Right atrium auricular region (tissue), 2 donors: Measurements from ENCODE around the gene ANKRD39. TPM values are rescaled to one million over a fixed set of nuclear protein-coding genes. Genes with fewer than 3 reads are reported as not detected.
A peak's percentile ranks its signal among the peaks of the same experiment; 100 is the strongest.

Experiments
- DNase-seq: peaks from one replicate; pipeline ENCODE4 v3.0.0-alpha.2; 2019; ENCODE audit warnings: low spot score
- H3K27ac ChIP-seq, 2 donors: fragments of 200-600 bp; sonication (generic); 1 replicate in 1 of 2; 2 replicates in 1 of 2; pipeline ENCODE4 v1.5.1; 2016 to 2019
- H3K27me3 ChIP-seq, 2 donors: fragments of 200-600 bp; sonication (generic); one replicate each; pipeline versions ENCODE4 v1.5.1 to v1.6.0; 2017 to 2019
- H3K36me3 ChIP-seq: fragments of 200-600 bp; sonication (generic); one replicate; pipeline ENCODE4 v1.5.1; 2016
- H3K4me1 ChIP-seq, 2 donors: fragments of 200-600 bp; sonication (generic); one replicate each; pipeline versions ENCODE4 v1.5.1 to v1.6.0; 2017 to 2019
- H3K4me3 ChIP-seq, 2 donors: fragments of 200-600 bp; sonication (generic); 1 replicate in 1 of 2; 2 replicates in 1 of 2; pipeline ENCODE4 v1.5.1; 2017 to 2019; ENCODE audit warnings: mild to moderate bottlenecking in 1 of 2, moderate library complexity in 1 of 2
- H3K9me3 ChIP-seq, 2 donors: fragments of 200-600 bp; sonication (generic); one replicate each; pipeline ENCODE4 v1.5.1; 2019
- CTCF ChIP-seq, 2 donors: fragments of 200-600 bp; sonication (generic); IDR thresholded peaks; one replicate each; pipeline ENCODE4 v1.5.1; 2019; ENCODE audit warnings: antibody characterized with exemption in 2 of 2
- total RNA-seq, 2 donors: library from RNA; depleted of rRNA; stranded (reverse); fragments of >200 nt; gene quantifications; one replicate each; pipeline ENCODE4 v1.1.0, GENCODE V29; 2016

The ANKRD39 gene
- total RNA-seq, 2 donors from 2014 or later = 8.7 to 12.2 TPM

DNA sequence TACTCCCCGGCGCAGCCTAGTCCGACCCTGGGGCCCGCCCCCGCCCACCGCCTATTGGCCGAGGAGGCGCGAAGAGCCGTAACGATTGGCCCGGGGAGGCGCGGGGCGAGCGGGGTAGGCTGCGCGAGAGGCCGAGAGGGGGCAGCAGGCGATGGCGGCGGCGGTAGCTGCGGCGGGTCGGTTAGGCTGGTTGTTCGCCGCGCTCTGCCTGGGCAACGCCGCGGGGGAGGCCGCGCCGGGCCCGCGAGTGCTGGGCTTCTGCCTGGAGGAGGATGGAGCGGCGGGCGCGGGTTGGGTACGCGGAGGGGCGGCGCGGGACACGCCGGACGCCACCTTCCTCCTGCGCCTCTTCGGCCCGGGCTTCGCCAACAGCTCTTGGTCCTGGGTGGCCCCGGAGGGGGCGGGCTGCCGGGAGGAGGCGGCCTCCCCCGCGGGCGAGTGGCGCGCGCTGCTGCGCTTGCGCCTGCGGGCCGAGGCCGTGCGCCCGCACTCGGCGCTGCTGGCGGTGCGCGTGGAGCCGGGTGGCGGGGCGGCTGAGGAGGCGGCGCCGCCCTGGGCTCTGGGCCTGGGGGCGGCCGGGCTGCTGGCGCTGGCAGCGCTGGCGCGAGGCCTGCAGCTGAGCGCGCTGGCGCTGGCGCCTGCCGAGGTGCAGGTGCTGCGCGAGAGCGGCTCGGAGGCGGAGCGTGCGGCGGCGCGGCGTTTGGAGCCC lies 41.5 kb downstream of the ANKRD39 start, which contains the start of gene CNNM3:
Gene CNNM3, plus strand, starts transcription at position 142 of the 709 bp plus-strand sequence. Its CDS starts 10 bp downstream, at position 152.
- no peaks in the 10 kb centered on the region for H3K27me3 ChIP-seq
- peak within 1 kb of the TSS; percentile 90 to 96 for H3K27ac ChIP-seq
- peak; percentile 56 to 76 for TF ChIP-seq CTCF (IDR thresholded peaks at IDR 0.05)
- peaks cover 0 to 62% of the 10 kb centered on the region in 2 donors for H3K4me1 ChIP-seq
- no peaks in the 10 kb centered on the region for H3K9me3 ChIP-seq
- DNase-seq = peak; percentile 96
- H3K36me3 ChIP-seq = no peaks in the 10 kb centered on the region
- peak within 1 kb of the TSS; percentile 72 to 80 for H3K4me3 ChIP-seq

DNA sequence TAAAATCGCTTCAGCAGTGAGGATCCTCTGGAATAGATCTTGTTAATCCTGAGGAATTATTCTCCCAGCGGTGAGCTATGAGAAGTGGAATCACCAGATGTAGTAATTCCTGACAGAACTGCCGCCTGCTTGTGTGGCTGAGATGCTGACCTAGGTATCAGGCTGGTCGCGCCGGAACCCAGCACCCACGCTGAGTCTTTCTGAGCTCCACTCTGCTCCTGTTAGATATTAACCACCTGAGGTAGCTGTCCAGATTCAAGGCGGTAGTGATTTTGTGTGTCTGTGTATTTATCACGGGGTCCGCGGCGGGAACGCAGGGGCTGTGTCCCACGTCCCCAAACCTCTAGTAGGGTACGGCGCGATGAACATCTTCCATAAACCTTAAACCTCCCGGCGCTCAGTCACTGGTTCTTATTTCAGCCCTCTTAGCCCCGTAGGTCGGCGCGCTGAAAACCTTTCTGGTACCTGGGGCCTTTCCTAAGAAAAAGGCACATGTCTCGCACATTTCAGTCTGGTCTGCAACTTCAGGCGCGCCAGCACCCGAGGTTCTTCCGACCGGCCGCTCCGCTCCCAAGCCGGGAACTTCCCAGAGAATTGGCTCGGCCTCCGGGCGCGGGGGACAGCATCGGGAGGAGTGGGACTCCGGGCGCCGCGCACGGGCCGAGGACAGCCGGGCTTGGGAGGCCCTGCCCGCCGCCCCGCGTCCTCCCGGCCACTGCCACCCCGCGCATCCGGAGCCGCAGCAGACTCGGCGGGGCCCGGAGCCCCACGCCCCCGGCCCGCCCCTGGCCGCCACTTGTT lies 42.3 kb downstream of the ANKRD39 start:
- Histone ChIP-seq H3K27me3 (no peaks in the 10 kb centered on the region), H3K4me3 (peak overlapping the region; percentile 72 to 80), H3K36me3 (no peaks in the 10 kb centered on the region), H3K27ac (peak overlapping the region; percentile 90 to 96), H3K4me1 (peaks cover 0 to 62% of the 10 kb centered on the region in 2 donors), H3K9me3 (no peaks in the 10 kb centered on the region)
- TF ChIP-seq CTCF (IDR thresholded peaks at IDR 0.05) = no peak
- no peak for DNase-seq

DNA sequence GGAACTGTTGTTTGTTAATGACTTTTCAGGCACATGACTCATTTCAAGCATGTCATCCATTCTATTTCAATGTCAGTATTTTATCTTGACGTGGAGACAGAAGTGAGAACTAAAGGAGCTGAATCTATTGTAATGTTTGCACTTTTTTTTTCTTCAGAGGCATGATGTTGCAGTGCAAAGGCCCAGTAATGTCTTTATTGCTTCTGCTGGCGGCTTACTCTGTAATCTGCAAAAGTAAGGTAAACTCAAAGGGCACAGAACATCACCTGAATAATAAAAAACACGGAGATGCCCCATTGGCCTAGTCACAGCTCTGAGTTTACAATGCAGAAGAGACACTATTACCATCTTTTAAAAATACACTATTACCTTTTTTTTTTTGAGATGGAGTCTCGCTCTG lies 44.2 kb downstream of the ANKRD39 start:
- H3K9me3 ChIP-seq = no peaks in the 10 kb centered on the region
- H3K27ac ChIP-seq = no peak overlapping the region
- H3K4me1 ChIP-seq = peaks cover 0 to 53% of the 10 kb centered on the region in 2 donors
- H3K27me3 ChIP-seq = no peaks in the 10 kb centered on the region
- peaks cover 6% of the 10 kb centered on the region for H3K36me3 ChIP-seq
- no peak for TF ChIP-seq CTCF (IDR thresholded peaks at IDR 0.05)
- H3K4me3 ChIP-seq = no peak overlapping the region
- DNase-seq = no peak

DNA sequence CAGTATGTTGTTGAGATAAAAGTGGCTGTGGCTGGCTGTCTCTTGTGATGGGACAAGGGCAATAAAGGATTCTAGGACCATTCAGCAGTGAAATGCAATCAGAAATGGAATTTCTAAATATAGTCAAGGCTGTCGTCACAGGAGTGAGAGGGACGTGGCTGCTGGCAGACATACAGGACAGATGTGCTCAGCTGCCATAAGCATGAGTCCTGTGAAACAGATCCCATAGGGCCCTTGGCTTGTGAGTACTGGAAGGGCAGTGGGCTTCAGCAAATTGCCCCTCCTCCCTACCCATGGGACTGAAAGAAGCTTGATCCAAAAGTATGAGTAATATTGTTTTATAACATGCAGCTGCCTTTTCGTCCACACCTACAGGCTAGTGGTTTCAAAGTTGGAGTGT lies 45.9 kb downstream of the ANKRD39 start:
- H3K27ac ChIP-seq = peak overlapping the region; percentile 59 to 64
- H3K27me3 ChIP-seq = no peaks in the 10 kb centered on the region
- H3K4me1 ChIP-seq = peaks cover 0 to 36% of the 10 kb centered on the region in 2 donors
- no peaks in the 10 kb centered on the region for H3K9me3 ChIP-seq
- H3K36me3 ChIP-seq = peaks cover 6% of the 10 kb centered on the region
- no peak overlapping the region for H3K4me3 ChIP-seq
- TF ChIP-seq CTCF (IDR thresholded peaks at IDR 0.05) = no peak
- peak; percentile 78 for DNase-seq

DNA sequence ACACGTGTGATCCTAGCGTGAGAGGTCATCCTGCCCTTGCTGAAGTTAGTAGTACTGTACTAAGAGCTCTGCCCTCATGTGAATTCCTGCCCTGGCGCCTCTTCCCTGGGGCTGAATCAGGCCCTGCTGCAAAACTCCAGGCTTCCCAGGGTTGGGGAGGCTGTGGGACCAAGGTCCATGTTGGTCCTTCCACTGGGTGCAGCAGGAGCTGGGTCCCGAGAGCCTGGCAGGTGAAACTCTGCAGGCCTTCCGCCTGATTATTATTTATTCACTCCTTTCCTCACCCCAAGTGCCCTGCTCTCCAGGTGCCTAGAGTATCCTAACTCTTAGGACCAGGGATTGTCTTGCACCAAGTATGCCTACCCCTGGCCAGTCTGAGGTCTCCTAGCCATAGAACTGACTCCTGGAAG lies 47.0 kb downstream of the ANKRD39 start:
- Histone ChIP-seq H3K4me1 (peaks cover 0 to 36% of the 10 kb centered on the region in 2 donors), H3K27ac (peak overlapping the region; percentile 59 to 64), H3K9me3 (no peaks in the 10 kb centered on the region), H3K36me3 (peaks cover 6% of the 10 kb centered on the region), H3K4me3 (no peak overlapping the region), H3K27me3 (no peaks in the 10 kb centered on the region)
- no peak for TF ChIP-seq CTCF (IDR thresholded peaks at IDR 0.05)
- DNase-seq = no peak
